IMR-90 (cell line): ENCODE results near the gene ZNF446. TPM values are rescaled to one million over a fixed set of nuclear protein-coding genes. Genes with fewer than 3 reads are reported as not detected.
"Not testable (repeated sequence)": the region's sequence is repeated elsewhere in the genome, so short reads cannot be mapped to it uniquely, and the experiment has no call there.

ENCODE experiments used
- ATAC-seq: fragments of 200-7000 bp; cut with Tn5 transposase; 2 replicates; pipeline ENCODE4 v1.9.1; 2020; ENCODE audit warnings: low read depth, mild to moderate bottlenecking, moderate library complexity
- BruUV-seq: library from RNA; stranded (reverse); fragments of 400-500 nt; replicated peaks from 2 replicates; lab custom pipeline; 2021; lab: Mats Ljungman, UMichigan
- CTCF ChIA-PET: fragments of 300-600 bp; formaldehyde crosslinking; extraction: SDS; loops from one replicate; lab custom pipeline; 2021; ENCODE audit warnings: antibody characterized with exemption; lab: Yijun Ruan, JAX
- POLR2A ChIA-PET: fragments of 300-600 bp; sonication (Branson Sonifier 250); formaldehyde crosslinking; loops from one replicate; lab custom pipeline; 2022; ENCODE audit warnings: antibody characterized with exemption; ENCODE audit not compliant: unreplicated experiment; lab: Charles Lee
- DNase-seq: peaks from one replicate; pipeline ENCODE4 v3.0.0; 2013
- H2AFZ ChIP-seq: replicated peaks from 2 replicates; pipeline ENCODE3; 2013; ENCODE audit warnings: low read length, mild to moderate bottlenecking; ENCODE audit not compliant: poor library complexity
- H2AK5ac ChIP-seq: 2 replicates; pipeline ENCODE4 v1.6.1; 2013; ENCODE audit warnings: low read depth, low read length, inconsistent platforms
- H2AK9ac ChIP-seq: replicated peaks from 2 replicates; pipeline ENCODE3; 2013; ENCODE audit warnings: mild to moderate bottlenecking, low read depth, low read length, moderate library complexity; ENCODE audit not compliant: poor library complexity
- H2BK120ac ChIP-seq: 2 replicates; pipeline ENCODE4 v1.6.1; 2013; ENCODE audit warnings: low read depth, low read length, inconsistent platforms
- H2BK15ac ChIP-seq: 3 replicates; pipeline ENCODE4 v1.6.1; 2013; ENCODE audit warnings: low read depth, low read length, inconsistent platforms
- H2BK20ac ChIP-seq: 2 replicates; pipeline ENCODE4 v1.6.1; 2013; ENCODE audit warnings: low read depth, mild to moderate bottlenecking, inconsistent platforms, low read length, moderate library complexity
- H2BK5ac ChIP-seq: 2 replicates; pipeline ENCODE4 v1.6.1; 2013; ENCODE audit warnings: mild to moderate bottlenecking, low read depth, low read length, inconsistent platforms; ENCODE audit not compliant: poor library complexity, severe bottlenecking
- H3K14ac ChIP-seq: replicated peaks from 2 replicates; pipeline ENCODE4 v1.6.1; 2013; ENCODE audit warnings: low read depth, low read length, inconsistent platforms
- H3K18ac ChIP-seq: 2 replicates; pipeline ENCODE4 v1.6.1; 2013; ENCODE audit warnings: low read depth, low read length, control low read depth
- H3K23ac ChIP-seq: 2 replicates; pipeline ENCODE4 v1.6.1; 2013; ENCODE audit warnings: low read depth, low read length, inconsistent platforms
- H3K27ac ChIP-seq: 2 replicates; pipeline ENCODE4 v1.5.1; 2013; ENCODE audit warnings: mild to moderate bottlenecking, control low read depth, low read length; ENCODE audit not compliant: insufficient read depth
- H3K27me3 ChIP-seq: 2 replicates; pipeline ENCODE4 v1.6.1; 2013; ENCODE audit warnings: low read length; ENCODE audit not compliant: control insufficient read depth, insufficient read depth
- H3K36me3 ChIP-seq: 2 replicates; pipeline ENCODE4 v1.6.1; 2013; ENCODE audit warnings: low read length, mixed read lengths; ENCODE audit not compliant: control insufficient read depth, insufficient read depth
- H3K4ac ChIP-seq: 2 replicates; pipeline ENCODE4 v1.6.1; 2013; ENCODE audit warnings: low read depth, low read length, inconsistent platforms
- H3K4me1 ChIP-seq: 2 replicates; pipeline ENCODE4 v1.6.1; 2013; ENCODE audit warnings: low read length, mixed read lengths; ENCODE audit not compliant: control insufficient read depth, insufficient read depth
- H3K4me2 ChIP-seq: 2 replicates; pipeline ENCODE4 v1.6.1; 2013; ENCODE audit warnings: low read depth, mild to moderate bottlenecking, control low read depth, low read length, moderate library complexity
- H3K4me3 ChIP-seq: 2 replicates; pipeline ENCODE4 v1.5.1; 2013; ENCODE audit warnings: low read depth, mild to moderate bottlenecking, control low read depth, low read length, moderate library complexity; ENCODE audit not compliant: insufficient read depth
- H3K56ac ChIP-seq: 2 replicates; pipeline ENCODE4 v1.6.1; 2013; ENCODE audit warnings: low read length, inconsistent platforms; ENCODE audit not compliant: insufficient read depth; ENCODE audit errors: extremely low read depth
- H3K79me1 ChIP-seq, 2 experiments: 2 replicates each; pipeline ENCODE4 v1.6.1; 2013; ENCODE audit warnings: low read length in 2 of 2, inconsistent platforms in 1 of 2, low read depth in 1 of 2
- H3K9ac ChIP-seq: 2 replicates; pipeline ENCODE4 v1.6.1; 2013; ENCODE audit warnings: low read depth, low read length, control low read depth
- H3K9me1 ChIP-seq: 2 replicates; pipeline ENCODE4 v1.6.1; 2013; ENCODE audit warnings: low read length, inconsistent platforms; ENCODE audit not compliant: insufficient read depth
- H3K9me3 ChIP-seq: 2 replicates; pipeline ENCODE4 v1.6.1; 2013; ENCODE audit warnings: low read length; ENCODE audit not compliant: control insufficient read depth, insufficient read depth
- H4K20me1 ChIP-seq: 2 replicates; pipeline ENCODE4 v1.6.1; 2013; ENCODE audit warnings: low read length, inconsistent platforms; ENCODE audit not compliant: insufficient read depth
- H4K5ac ChIP-seq: 2 replicates; pipeline ENCODE4 v1.6.1; 2013; ENCODE audit warnings: mild to moderate bottlenecking, low read depth, low read length, control low read depth
- H4K8ac ChIP-seq, 2 experiments: 2 replicates each; pipeline ENCODE4 v1.6.1; 2013; ENCODE audit warnings: low read depth in 2 of 2, low read length in 2 of 2, control low read depth in 1 of 2, inconsistent platforms in 1 of 2
- H4K91ac ChIP-seq: 2 replicates; pipeline ENCODE4 v1.6.1; 2013; ENCODE audit warnings: low read depth, low read length, inconsistent platforms; ENCODE audit not compliant: insufficient read depth
- FOS ChIP-seq: fragments of 150-350 bp; IDR thresholded peaks from 2 replicates; pipeline ENCODE4 v1.6.1; 2016; ENCODE audit warnings: low read depth, low read length
- WGBS, 2 experiments: methylation state at CpG; one replicate each; pipeline versions ENCODE4 v1.1.5 to v1.1.7; 2013; ENCODE audit warnings: missing lambda C conversion rate in 2 of 2; ENCODE audit not compliant: insufficient read length in 1 of 2; ENCODE audit errors: extremely low coverage in 2 of 2; 5-methylcytosine and 5-hydroxymethylcytosine counted together
- dilution Hi-C: fragments of 300-500 bp; cut with HindIII; formaldehyde crosslinking; loops from one replicate; pipeline ENCODE4 v1.14.3; 2018; ENCODE audit warnings: low sequenced_read_pairs; ENCODE audit not compliant: unreplicated experiment
- in situ Hi-C: fragments of 300-500 bp; cut with MboI; formaldehyde crosslinking; loops from 3 replicates; pipeline ENCODE4 v1.14.3; 2019; ENCODE audit warnings: low sequenced_read_pairs, inconsistent platforms, mixed read lengths
- intact Hi-C: fragments of 100-400 bp; cut with micrococcal nuclease; formaldehyde crosslinking; loops from 2 replicates; pipeline ENCODE4 v1.10.0; 2022
- polyA plus RNA-seq, 3 experiments: library from polyadenylated mRNA; depleted of rRNA; stranded (reverse); fragments of >200 nt; gene quantifications; 2 replicates each; pipeline ENCODE4 v1.2.3, GENCODE V29; 2012; ENCODE audit warnings: low replicate concordance in 1 of 3
- total RNA-seq: library from RNA; depleted of rRNA; stranded (reverse); fragments of >200 nt; gene quantifications from 2 replicates; pipeline ENCODE4 v1.2.3, GENCODE V29; 2012

Gene ZNF446
- total and polyA plus RNA-seq, 2 of the 4 experiments (the other 2 are of a cell fraction): 4.8 to 6.9 TPM

DNA sequence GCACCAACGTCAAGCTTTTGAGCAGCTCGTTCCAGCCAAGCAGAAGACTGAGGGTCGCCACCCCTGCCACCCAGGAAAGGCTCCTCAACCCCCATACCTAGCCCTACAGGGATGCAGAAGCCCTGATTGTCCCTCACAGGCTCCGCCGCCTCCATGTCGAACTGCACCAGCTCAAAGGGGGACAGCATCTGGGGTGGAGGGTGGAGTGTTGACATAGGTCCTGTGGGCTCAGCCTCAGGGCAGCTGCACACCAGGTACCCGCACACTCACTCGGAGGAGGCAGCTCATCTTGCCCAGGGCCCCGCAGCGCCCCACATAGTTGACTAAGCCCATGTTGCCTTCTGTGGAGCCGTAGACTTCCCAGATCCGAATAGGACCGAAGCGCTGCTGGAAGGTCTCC, 24.1 kb downstream of the ZNF446 start (continued):
- TF ChIP-seq FOS: no peak

DNA sequence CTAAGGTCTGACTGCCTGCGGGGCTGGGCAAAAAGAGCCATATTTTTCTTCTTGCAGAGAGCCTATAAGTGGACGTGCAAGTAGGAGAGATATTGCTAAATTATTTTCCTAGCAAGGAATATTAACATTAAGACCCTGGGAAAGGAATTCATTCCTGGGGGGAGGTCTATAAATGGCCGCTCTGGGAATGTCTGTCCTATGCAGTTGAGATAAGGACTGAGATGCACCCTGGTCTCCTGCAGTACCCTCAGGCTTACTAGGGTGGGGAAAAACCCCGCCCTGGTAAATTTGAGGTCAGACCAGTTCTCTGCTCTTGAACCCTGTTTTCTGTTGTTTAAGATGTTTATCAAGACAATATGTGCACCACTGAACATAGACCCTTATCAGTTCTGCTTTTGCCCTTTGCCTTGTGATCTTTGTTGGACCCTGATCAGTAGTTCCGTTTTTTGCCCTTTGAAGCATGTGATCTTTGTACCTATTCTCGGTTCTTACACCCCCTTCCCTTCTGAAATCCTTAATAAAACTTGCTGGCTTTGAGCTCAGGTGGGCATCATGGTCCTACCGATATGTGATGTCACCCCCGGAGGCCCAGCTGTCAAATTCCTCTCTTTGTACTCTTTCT, 31.6 kb downstream of the ZNF446 start:
- H3K23ac ChIP-seq, H4K8ac ChIP-seq, H3K4ac ChIP-seq, H2AK9ac ChIP-seq, H3K14ac ChIP-seq, CTCF ChIA-PET, H2BK5ac ChIP-seq, H2AFZ ChIP-seq, H3K36me3 ChIP-seq, DNase-seq, H3K9me3 ChIP-seq, H3K18ac ChIP-seq, H3K27me3 ChIP-seq, in situ Hi-C loops, H3K9ac ChIP-seq, BruUV-seq, H3K56ac ChIP-seq, H2BK15ac ChIP-seq, H2AK5ac ChIP-seq, ATAC-seq, H2BK20ac ChIP-seq, H4K5ac ChIP-seq, H4K20me1 ChIP-seq, intact Hi-C loops, H3K4me1 ChIP-seq, dilution Hi-C loops, H3K4me2 ChIP-seq, H3K4me3 ChIP-seq, H3K27ac ChIP-seq, H4K91ac ChIP-seq, H3K79me1 ChIP-seq, H2BK120ac ChIP-seq, POLR2A ChIA-PET, H3K9me1 ChIP-seq: not testable (repeated sequence)
- WGBS, 2 experiments: no CpG with 5 or more reads among the region's 8 CpGs
